OCI-LY3 (cell line): ENCODE data around the gene KDM4C.

Experiments used
- CTCF ChIP-seq: fragments of 200-600, 300-600 bp; sonication (generic); IDR thresholded peaks from 2 replicates; pipeline ENCODE4 v1.5.1; 2014; ENCODE audit warnings: antibody characterized with exemption, low read length, low read depth
- EZH2phosphoT487 ChIP-seq: fragments of 200-600 bp; shearing (Covaris generic); IDR thresholded peaks from 2 replicates; pipeline ENCODE4 v1.6.1; 2018; ENCODE audit warnings: antibody characterized with exemption, mixed run types, low read depth

GRCh38 chr9:7071916-7072315 is 314.1 kb downstream of the KDM4C start:
- TF ChIP-seq CTCF (no peak), EZH2phosphoT487 (no peak)
